Keratinocyte (primary cell): ENCODE measurements around the gene PECR. TPM values are rescaled to one million over a fixed set of nuclear protein-coding genes. Genes with fewer than 3 reads are reported as not detected.

Source experiments
- DNase-seq: peaks from one replicate; pipeline ENCODE4 v3.0.0-alpha.2; 2011; ENCODE audit warnings: low read depth, missing footprints, low spot score
- FAIRE-seq: peaks from 2 replicates; lab custom pipeline; 2011; peaks lifted over from hg19 to GRCh38; lab: Jason Lieb, UNC
- H2AFZ ChIP-seq: 2 replicates; pipeline ENCODE4 v1.6.0; 2012; ENCODE audit warnings: low read length, control low read depth, inconsistent platforms; ENCODE audit not compliant: control insufficient read depth
- H3K27ac ChIP-seq: 2 replicates; pipeline ENCODE4 v1.5.1; 2011; ENCODE audit warnings: low read length; ENCODE audit not compliant: control insufficient read depth, insufficient read depth
- H3K27me3 ChIP-seq: 3 replicates; pipeline ENCODE4 v1.6.0; 2011; ENCODE audit warnings: low read length; ENCODE audit not compliant: control insufficient read depth, insufficient read depth; ENCODE audit errors: extremely low read depth
- H3K36me3 ChIP-seq, 2 experiments: 2 replicates in 1 of 2; 3 replicates in 1 of 2; pipeline ENCODE4 v1.5.1; 2011; ENCODE audit warnings: low read length in 2 of 2, mild to moderate bottlenecking in 1 of 2; ENCODE audit not compliant: control insufficient read depth in 2 of 2, insufficient read depth in 2 of 2; ENCODE audit errors: extremely low read depth in 1 of 2
- H3K4me1 ChIP-seq: 3 replicates; pipeline ENCODE4 v1.5.1; 2011; ENCODE audit warnings: low read length; ENCODE audit not compliant: control insufficient read depth, insufficient read depth; ENCODE audit errors: extremely low read depth
- H3K4me2 ChIP-seq: 3 replicates; pipeline ENCODE4 v1.6.0; 2011; ENCODE audit warnings: low read depth, low read length; ENCODE audit not compliant: control insufficient read depth, insufficient read depth; ENCODE audit errors: extremely low read depth
- H3K4me3 ChIP-seq, 3 experiments: fragments of 200-600 bp in 1 of 3; sonication (generic) in 1 of 3; 2 replicates in 2 of 3; 3 replicates in 1 of 3; pipeline ENCODE4 v1.5.1; 2011 to 2016; ENCODE audit warnings: low read length in 3 of 3, mild to moderate bottlenecking in 3 of 3, control low read depth in 2 of 3, inconsistent platforms in 1 of 3, low read depth in 1 of 3, mixed read lengths in 1 of 3, mixed run types in 1 of 3, moderate library complexity in 1 of 3; ENCODE audit not compliant: control insufficient read depth in 2 of 3, insufficient read depth in 2 of 3; ENCODE audit errors: extremely low read depth in 1 of 3
- H3K79me2 ChIP-seq: 2 replicates; pipeline ENCODE4 v1.6.0; 2012; ENCODE audit warnings: low read length; ENCODE audit not compliant: control insufficient read depth, insufficient read depth
- H3K9ac ChIP-seq: 3 replicates; pipeline ENCODE4 v1.6.0; 2011; ENCODE audit warnings: low read length; ENCODE audit not compliant: control insufficient read depth, insufficient read depth; ENCODE audit errors: extremely low read depth
- H3K9me1 ChIP-seq: 3 replicates; pipeline ENCODE4 v1.6.0; 2011; ENCODE audit warnings: low read length; ENCODE audit not compliant: control insufficient read depth, insufficient read depth; ENCODE audit errors: extremely low read depth
- H3K9me3 ChIP-seq: 2 replicates; pipeline ENCODE4 v1.5.1; 2012; ENCODE audit warnings: low read depth, low read length; ENCODE audit not compliant: control insufficient read depth
- H4K20me1 ChIP-seq: 3 replicates; pipeline ENCODE4 v1.6.0; 2011; ENCODE audit warnings: low read length; ENCODE audit not compliant: control insufficient read depth, insufficient read depth; ENCODE audit errors: extremely low read depth
- CTCF ChIP-seq, 3 experiments: IDR thresholded peaks in 1 of 3; conservative IDR thresholded peaks in 1 of 3; optimal IDR thresholded peaks in 1 of 3; 2 replicates in 2 of 3; 3 replicates in 1 of 3; pipeline versions ENCODE3 to v1.5.1; 2011; ENCODE audit warnings: low read length in 3 of 3, mild to moderate bottlenecking in 3 of 3, moderate library complexity in 2 of 3, control low read depth in 1 of 3, inconsistent platforms in 1 of 3; ENCODE audit not compliant: insufficient read depth in 2 of 3; ENCODE audit errors: extremely low read depth in 1 of 3
- EZH2 ChIP-seq: IDR thresholded peaks from one replicate; pipeline ENCODE4 v1.6.1; 2012; ENCODE audit warnings: inconsistent platforms, mild to moderate bottlenecking, low read length, moderate library complexity
- dilution Hi-C: fragments of 300-500 bp; cut with MboI; formaldehyde crosslinking; loops from one replicate; pipeline ENCODE4 v1.7.0; 2020; ENCODE audit warnings: low sequenced_read_pairs; ENCODE audit not compliant: extremely low pct_ligation_motif_present
- polyA plus RNA-seq, 5 experiments: library from polyadenylated mRNA; depleted of rRNA in 3 of 5; stranded (reverse) in 3 of 5; stranded (forward) in 1 of 5; unstranded in 1 of 5; fragments of >200 nt; gene quantifications; 1 replicate in 1 of 5; 2 replicates in 3 of 5; 3 replicates in 1 of 5; pipeline versions ENCODE4 v1.2.1 to v1.2.3, GENCODE V29; 2011 to 2012; ENCODE audit warnings: missing spikeins in 2 of 5, low read depth in 1 of 5, low replicate concordance in 1 of 5

PECR gene
- polyA plus RNA-seq, 1 donor (not counting 4 experiments of a cell fraction or from before 2014, with no cell fraction given): 12.0 TPM

GRCh38 chr2:216008387-216008786, 73.2 kb downstream of the PECR start:
- H4K20me1 ChIP-seq: no peaks in the 10 kb centered on the region
- H3K9me1 ChIP-seq: no peaks in the 10 kb centered on the region
- DNase-seq: no peak
- no peaks in the 10 kb centered on the region for H3K27me3 ChIP-seq
- H3K4me2 ChIP-seq: no peak overlapping the region
- no peak for FAIRE-seq
- peaks cover 30% of the 10 kb centered on the region for H3K4me1 ChIP-seq
- no peak overlapping the region for H3K4me3 ChIP-seq
- no peak overlapping the region for H3K27ac ChIP-seq
- H3K36me3 ChIP-seq: no peaks in the 10 kb centered on the region
- H2AFZ ChIP-seq: no peak overlapping the region
- no peak overlapping the region for H3K9ac ChIP-seq
- dilution Hi-C loops: no loop called here
- peaks cover 67% of the 10 kb centered on the region for H3K79me2 ChIP-seq
- TF ChIP-seq EZH2: no peak
- TF ChIP-seq CTCF (optimal IDR thresholded peaks at IDR 0.05 in 1 of 3, IDR thresholded peaks at IDR 0.05 in 1 of 3, conservative IDR thresholded peaks at IDR 0.05 in 1 of 3; ENCODE audit: extremely low read depth in 1 of 3, insufficient read depth in 2 of 3, low read length in 3 of 3): peak in 1 of 3 experiments; percentile 6
- no peaks in the 10 kb centered on the region for H3K9me3 ChIP-seq

GRCh38 chr2:216006164-216006663, 75.4 kb downstream of the PECR start:
- Histone ChIP-seq H3K9me1 (no peaks in the 10 kb centered on the region), H2AFZ (no peak overlapping the region), H3K4me1 (peaks cover 28% of the 10 kb centered on the region), H3K27ac (peak overlapping the region; percentile 80), H4K20me1 (no peaks in the 10 kb centered on the region), H3K9ac (peak overlapping the region; percentile 55), H3K4me3 (peak overlapping the region in 2 of 3 experiments; percentile 34 to 52), H3K4me2 (peak overlapping the region; percentile 78), H3K27me3 (no peaks in the 10 kb centered on the region), H3K36me3 (no peaks in the 10 kb centered on the region), H3K9me3 (no peaks in the 10 kb centered on the region), H3K79me2 (peaks cover 72% of the 10 kb centered on the region)
- DNase-seq (peak; percentile 61), FAIRE-seq (peak; percentile 79)
- TF ChIP-seq EZH2 (no peak), CTCF (optimal IDR thresholded peaks at IDR 0.05 in 1 of 3, IDR thresholded peaks at IDR 0.05 in 1 of 3, conservative IDR thresholded peaks at IDR 0.05 in 1 of 3; ENCODE audit: extremely low read depth in 1 of 3, insufficient read depth in 2 of 3, low read length in 3 of 3) (peak in 1 of 3 experiments; percentile 12)
- dilution Hi-C loops: no loop called here
